ENCODE results near the gene HAUS3. TPM values are rescaled to one million over a fixed set of nuclear protein-coding genes. Genes with fewer than 3 reads are reported as not detected.

HAUS3 gene
- total and polyA plus RNA-seq, 2 experiments from 2014 or later = 21.4 to 36.0 TPM

DNA sequence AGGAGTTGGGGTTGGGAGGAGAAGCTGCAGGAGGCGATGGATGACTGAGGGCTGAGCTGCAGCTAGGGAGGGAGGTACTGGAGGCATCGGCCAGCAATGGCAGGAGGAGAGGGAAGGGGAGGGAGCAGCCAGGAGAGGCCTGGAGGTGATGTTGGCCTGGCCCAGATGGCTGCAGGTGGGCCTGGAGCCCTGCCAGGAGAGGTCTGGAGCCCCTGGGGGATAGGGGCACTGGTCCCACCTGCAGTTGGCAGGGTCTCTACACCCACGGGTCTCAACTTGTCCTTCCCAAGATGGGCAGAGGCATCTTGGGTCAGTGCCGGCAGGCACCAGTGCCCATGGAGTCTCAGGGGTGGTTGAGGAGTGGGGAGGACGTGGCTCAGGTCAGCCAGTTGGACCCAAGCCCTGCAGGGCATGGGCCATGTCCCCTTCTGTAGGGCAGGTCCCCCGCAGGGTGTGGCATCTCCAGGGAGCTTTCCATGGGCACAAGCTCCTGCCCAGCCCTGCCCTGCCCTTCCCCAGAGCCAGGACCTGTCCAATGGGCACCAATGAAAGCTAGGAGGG is 22.6 kb upstream of the HAUS3 start:
- H3K79me2 ChIP-seq (replicated peaks; ENCODE audit: insufficient read depth) = no peaks in the 10 kb centered on the region
- ATAC-seq (no peak), DNase-seq (ENCODE audit: low spot score) (no peak)
- 0 out of 2 replicates have a peak, but pooled peaks cover 4% of the 10 kb centered on the region for H3K27me3 ChIP-seq (ENCODE audit: insufficient read depth)
- H3K4me3 ChIP-seq = no peak overlapping the region
- H3K27ac Mint-ChIP-seq = no peak overlapping the region
- H3K36me3 ChIP-seq (ENCODE audit: insufficient read depth) = no peaks in the 10 kb centered on the region
- no peak overlapping the region for H3K4me2 ChIP-seq
- peaks cover 8% of the 10 kb centered on the region for H3K4me1 ChIP-seq (ENCODE audit: insufficient read depth)
- no peaks in the 10 kb centered on the region for H3K9me2 ChIP-seq (ENCODE audit: insufficient read depth)
- H3K4me3 Mint-ChIP-seq = no peak overlapping the region
- H3K9me3 Mint-ChIP-seq = no peaks in the 10 kb centered on the region
- peaks cover 3% of the 10 kb centered on the region for H3K27me3 Mint-ChIP-seq (ENCODE audit: insufficient read depth, low read depth, poor library complexity)
- TF ChIP-seq ZNF331 (CRISPR knock-in tag; IDR thresholded peaks at IDR 0.05; ENCODE audit: low read depth) = no peak
- TF ChIP-seq, protein P1, sequence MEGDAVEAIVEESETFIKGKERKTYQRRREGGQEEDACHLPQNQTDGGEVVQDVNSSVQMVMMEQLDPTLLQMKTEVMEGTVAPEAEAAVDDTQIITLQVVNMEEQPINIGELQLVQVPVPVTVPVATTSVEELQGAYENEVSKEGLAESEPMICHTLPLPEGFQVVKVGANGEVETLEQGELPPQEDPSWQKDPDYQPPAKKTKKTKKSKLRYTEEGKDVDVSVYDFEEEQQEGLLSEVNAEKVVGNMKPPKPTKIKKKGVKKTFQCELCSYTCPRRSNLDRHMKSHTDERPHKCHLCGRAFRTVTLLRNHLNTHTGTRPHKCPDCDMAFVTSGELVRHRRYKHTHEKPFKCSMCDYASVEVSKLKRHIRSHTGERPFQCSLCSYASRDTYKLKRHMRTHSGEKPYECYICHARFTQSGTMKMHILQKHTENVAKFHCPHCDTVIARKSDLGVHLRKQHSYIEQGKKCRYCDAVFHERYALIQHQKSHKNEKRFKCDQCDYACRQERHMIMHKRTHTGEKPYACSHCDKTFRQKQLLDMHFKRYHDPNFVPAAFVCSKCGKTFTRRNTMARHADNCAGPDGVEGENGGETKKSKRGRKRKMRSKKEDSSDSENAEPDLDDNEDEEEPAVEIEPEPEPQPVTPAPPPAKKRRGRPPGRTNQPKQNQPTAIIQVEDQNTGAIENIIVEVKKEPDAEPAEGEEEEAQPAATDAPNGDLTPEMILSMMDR (conservative IDR thresholded peaks at IDR 0.05; ENCODE audit: low read depth in 2 of 2) = no peak
- TF ChIP-seq, protein P2, sequence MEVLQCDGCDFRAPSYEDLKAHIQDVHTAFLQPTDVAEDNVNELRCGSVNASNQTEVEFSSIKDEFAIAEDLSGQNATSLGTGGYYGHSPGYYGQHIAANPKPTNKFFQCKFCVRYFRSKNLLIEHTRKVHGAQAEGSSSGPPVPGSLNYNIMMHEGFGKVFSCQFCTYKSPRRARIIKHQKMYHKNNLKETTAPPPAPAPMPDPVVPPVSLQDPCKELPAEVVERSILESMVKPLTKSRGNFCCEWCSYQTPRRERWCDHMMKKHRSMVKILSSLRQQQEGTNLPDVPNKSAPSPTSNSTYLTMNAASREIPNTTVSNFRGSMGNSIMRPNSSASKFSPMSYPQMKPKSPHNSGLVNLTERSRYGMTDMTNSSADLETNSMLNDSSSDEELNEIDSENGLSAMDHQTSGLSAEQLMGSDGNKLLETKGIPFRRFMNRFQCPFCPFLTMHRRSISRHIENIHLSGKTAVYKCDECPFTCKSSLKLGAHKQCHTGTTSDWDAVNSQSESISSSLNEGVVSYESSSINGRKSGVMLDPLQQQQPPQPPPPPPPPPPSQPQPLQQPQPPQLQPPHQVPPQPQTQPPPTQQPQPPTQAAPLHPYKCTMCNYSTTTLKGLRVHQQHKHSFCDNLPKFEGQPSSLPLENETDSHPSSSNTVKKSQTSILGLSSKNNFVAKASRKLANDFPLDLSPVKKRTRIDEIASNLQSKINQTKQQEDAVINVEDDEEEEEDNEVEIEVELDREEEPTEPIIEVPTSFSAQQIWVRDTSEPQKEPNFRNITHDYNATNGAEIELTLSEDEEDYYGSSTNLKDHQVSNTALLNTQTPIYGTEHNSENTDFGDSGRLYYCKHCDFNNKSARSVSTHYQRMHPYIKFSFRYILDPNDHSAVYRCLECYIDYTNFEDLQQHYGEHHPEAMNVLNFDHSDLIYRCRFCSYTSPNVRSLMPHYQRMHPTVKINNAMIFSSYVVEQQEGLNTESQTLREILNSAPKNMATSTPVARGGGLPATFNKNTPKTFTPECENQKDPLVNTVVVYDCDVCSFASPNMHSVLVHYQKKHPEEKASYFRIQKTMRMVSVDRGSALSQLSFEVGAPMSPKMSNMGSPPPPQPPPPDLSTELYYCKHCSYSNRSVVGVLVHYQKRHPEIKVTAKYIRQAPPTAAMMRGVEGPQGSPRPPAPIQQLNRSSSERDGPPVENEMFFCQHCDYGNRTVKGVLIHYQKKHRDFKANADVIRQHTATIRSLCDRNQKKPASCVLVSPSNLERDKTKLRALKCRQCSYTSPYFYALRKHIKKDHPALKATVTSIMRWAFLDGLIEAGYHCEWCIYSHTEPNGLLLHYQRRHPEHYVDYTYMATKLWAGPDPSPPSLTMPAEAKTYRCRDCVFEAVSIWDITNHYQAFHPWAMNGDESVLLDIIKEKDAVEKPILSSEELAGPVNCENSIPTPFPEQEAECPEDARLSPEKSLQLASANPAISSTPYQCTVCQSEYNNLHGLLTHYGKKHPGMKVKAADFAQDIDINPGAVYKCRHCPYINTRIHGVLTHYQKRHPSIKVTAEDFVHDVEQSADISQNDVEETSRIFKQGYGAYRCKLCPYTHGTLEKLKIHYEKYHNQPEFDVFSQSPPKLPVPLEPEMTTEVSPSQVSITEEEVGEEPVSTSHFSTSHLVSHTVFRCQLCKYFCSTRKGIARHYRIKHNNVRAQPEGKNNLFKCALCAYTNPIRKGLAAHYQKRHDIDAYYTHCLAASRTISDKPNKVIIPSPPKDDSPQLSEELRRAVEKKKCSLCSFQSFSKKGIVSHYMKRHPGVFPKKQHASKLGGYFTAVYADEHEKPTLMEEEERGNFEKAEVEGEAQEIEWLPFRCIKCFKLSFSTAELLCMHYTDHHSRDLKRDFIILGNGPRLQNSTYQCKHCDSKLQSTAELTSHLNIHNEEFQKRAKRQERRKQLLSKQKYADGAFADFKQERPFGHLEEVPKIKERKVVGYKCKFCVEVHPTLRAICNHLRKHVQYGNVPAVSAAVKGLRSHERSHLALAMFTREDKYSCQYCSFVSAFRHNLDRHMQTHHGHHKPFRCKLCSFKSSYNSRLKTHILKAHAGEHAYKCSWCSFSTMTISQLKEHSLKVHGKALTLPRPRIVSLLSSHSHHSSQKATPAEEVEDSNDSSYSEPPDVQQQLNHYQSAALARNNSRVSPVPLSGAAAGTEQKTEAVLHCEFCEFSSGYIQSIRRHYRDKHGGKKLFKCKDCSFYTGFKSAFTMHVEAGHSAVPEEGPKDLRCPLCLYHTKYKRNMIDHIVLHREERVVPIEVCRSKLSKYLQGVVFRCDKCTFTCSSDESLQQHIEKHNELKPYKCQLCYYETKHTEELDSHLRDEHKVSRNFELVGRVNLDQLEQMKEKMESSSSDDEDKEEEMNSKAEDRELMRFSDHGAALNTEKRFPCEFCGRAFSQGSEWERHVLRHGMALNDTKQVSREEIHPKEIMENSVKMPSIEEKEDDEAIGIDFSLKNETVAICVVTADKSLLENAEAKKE (CRISPR knock-in tag; IDR thresholded peaks at IDR 0.05) = no peak
- no peak for TF ChIP-seq NANOG (IDR thresholded peaks at IDR 0.05; ENCODE audit: borderline replicate concordance)
- H3F3A ChIP-seq (replicated peaks; ENCODE audit: low read depth) = no peaks in the 10 kb centered on the region
- H2AFZ ChIP-seq = no peak overlapping the region
- peaks cover 22% of the 10 kb centered on the region for H3K4me1 Mint-ChIP-seq
- no peaks in the 10 kb centered on the region for H4K20me1 ChIP-seq (replicated peaks; ENCODE audit: insufficient read depth)
- no peak overlapping the region for H3K27ac ChIP-seq (ENCODE audit: low read depth)
- H3K36me3 Mint-ChIP-seq (ENCODE audit: low read depth) = no peaks in the 10 kb centered on the region; the same call in 2 of the 3 replicates
